HEK293 (cell line): Measurements from ENCODE around the gene IGSF10.
A peak's percentile ranks its signal among the peaks of the same experiment; 100 is the strongest.
"Not testable (repeated sequence)": the region's sequence is repeated elsewhere in the genome, so short reads cannot be mapped to it uniquely, and the experiment has no call there.

Experiments used
- CTCF ChIA-PET: fragments of 350-600 bp; formaldehyde crosslinking; extraction: SDS; loops from one replicate; lab custom pipeline; 2021; ENCODE audit warnings: antibody characterized with exemption; lab: Yijun Ruan, JAX
- POLR2A ChIA-PET: fragments of 300-600 bp; formaldehyde crosslinking; extraction: SDS; loops from one replicate; lab custom pipeline; 2020; ENCODE audit warnings: antibody characterized with exemption, inconsistent platforms; lab: Yijun Ruan, JAX
- H3K27ac ChIP-seq: fragments of 200-500 bp; sonication (Bioruptor generic); 2 replicates; pipeline ENCODE4 v1.5.1; 2014; ENCODE audit warnings: low read depth, low read length, control low read depth, inconsistent platforms; ENCODE audit errors: extremely low read depth
- H3K36me3 ChIP-seq, 2 experiments: fragments of 200-500 bp in 1 of 2; sonication (Bioruptor generic) in 1 of 2; 1 replicate in 1 of 2; 2 replicates in 1 of 2; pipeline ENCODE4 v1.5.1; 2014 to 2017; ENCODE audit warnings: inconsistent platforms in 2 of 2, low read length in 2 of 2; ENCODE audit not compliant: control insufficient read depth in 2 of 2, insufficient read depth in 1 of 2
- H3K4me1 ChIP-seq: fragments of 200-500 bp; sonication (Bioruptor generic); 2 replicates; pipeline ENCODE4 v1.5.1; 2014; ENCODE audit warnings: mild to moderate bottlenecking, low read length, inconsistent platforms; ENCODE audit not compliant: control insufficient read depth, insufficient read depth
- H3K4me3 ChIP-seq: 2 replicates; pipeline ENCODE4 v1.5.1; 2011; ENCODE audit warnings: low read depth, mild to moderate bottlenecking, control low read depth, low read length, moderate library complexity
- H3K9me3 ChIP-seq: fragments of 200-500 bp; sonication (Bioruptor generic); 2 replicates; pipeline ENCODE4 v1.5.1; 2014; ENCODE audit warnings: low read depth, low read length, inconsistent platforms; ENCODE audit not compliant: control insufficient read depth, insufficient read depth
- OSR2 ChIP-seq: fragments of 450-650 bp; formaldehyde crosslinking; IDR thresholded peaks from 2 replicates; pipeline ENCODE4 v1.5.1; 2016; ENCODE audit warnings: missing biosample characterization, missing genetic modification characterization
- OVOL3 ChIP-seq: fragments of 450-650 bp; formaldehyde crosslinking; IDR thresholded peaks from 2 replicates; pipeline ENCODE4 v1.5.1; 2016; ENCODE audit warnings: missing biosample characterization, missing genetic modification characterization
- PATZ1 ChIP-seq: fragments of 450-650 bp; formaldehyde crosslinking; IDR thresholded peaks from 2 replicates; pipeline ENCODE4 v1.5.1; 2016; ENCODE audit warnings: missing biosample characterization, missing genetic modification characterization
- PBX3 ChIP-seq: sonication (generic); formaldehyde crosslinking; IDR thresholded peaks from 2 replicates; pipeline ENCODE4 v1.8.1; 2022; ENCODE audit warnings: mild to moderate bottlenecking, moderate library complexity, missing genetic modification reagents
- SP7 ChIP-seq: fragments of 450-650 bp; formaldehyde crosslinking; IDR thresholded peaks from 2 replicates; pipeline ENCODE4 v1.5.1; 2016; ENCODE audit warnings: missing biosample characterization, missing genetic modification characterization
- TSHZ1 ChIP-seq: fragments of 450-650 bp; formaldehyde crosslinking; IDR thresholded peaks from 2 replicates; pipeline ENCODE4 v1.5.1; 2016; ENCODE audit warnings: missing biosample characterization, missing genetic modification characterization, borderline replicate concordance
- ZBTB10 ChIP-seq: fragments of 450-650 bp; formaldehyde crosslinking; IDR thresholded peaks from 2 replicates; pipeline ENCODE4 v1.5.1; 2016; ENCODE audit warnings: missing biosample characterization, missing genetic modification characterization
- ZNF114 ChIP-seq: fragments of 450-650 bp; formaldehyde crosslinking; IDR thresholded peaks from 2 replicates; pipeline ENCODE4 v1.5.0; 2017; ENCODE audit warnings: missing biosample characterization, missing genetic modification characterization
- ZNF121 ChIP-seq: fragments of 450-650 bp; formaldehyde crosslinking; IDR thresholded peaks from 2 replicates; pipeline ENCODE4 v1.5.1; 2016; ENCODE audit warnings: missing biosample characterization, missing genetic modification characterization
- ZNF311 ChIP-seq: fragments of 450-650 bp; formaldehyde crosslinking; IDR thresholded peaks from 2 replicates; pipeline ENCODE4 v1.5.1; 2017; ENCODE audit warnings: missing biosample characterization, missing genetic modification characterization, borderline replicate concordance
- ZNF416 ChIP-seq: fragments of 450-650 bp; formaldehyde crosslinking; IDR thresholded peaks from 2 replicates; pipeline ENCODE4 v1.5.1; 2016; ENCODE audit warnings: missing biosample characterization, missing genetic modification characterization
- ZNF433 ChIP-seq: fragments of 450-650 bp; formaldehyde crosslinking; IDR thresholded peaks from 2 replicates; pipeline ENCODE4 v1.5.1; 2016; ENCODE audit warnings: missing biosample characterization, missing genetic modification characterization, low read depth
- ZNF639 ChIP-seq: fragments of 450-650 bp; formaldehyde crosslinking; IDR thresholded peaks from 2 replicates; pipeline ENCODE4 v1.5.1; 2016; ENCODE audit warnings: missing biosample characterization, missing genetic modification characterization
- ZNF701 ChIP-seq: fragments of 450-650 bp; formaldehyde crosslinking; IDR thresholded peaks from 2 replicates; pipeline ENCODE4 v1.5.1; 2016; ENCODE audit warnings: missing biosample characterization, missing genetic modification characterization
- ZNF791 ChIP-seq: fragments of 450-650 bp; formaldehyde crosslinking; IDR thresholded peaks from 2 replicates; pipeline ENCODE4 v1.5.1; 2016; ENCODE audit warnings: missing biosample characterization, missing genetic modification characterization
- ZNF792 ChIP-seq: fragments of 450-650 bp; formaldehyde crosslinking; IDR thresholded peaks from 2 replicates; pipeline ENCODE4 v1.5.1; 2016; ENCODE audit warnings: missing biosample characterization, missing genetic modification characterization
- ZNF830 ChIP-seq: fragments of 450-650 bp; IDR thresholded peaks from 2 replicates; pipeline ENCODE4 v1.5.0; 2018; ENCODE audit warnings: missing biosample characterization, missing genetic modification characterization, low read depth, mild to moderate bottlenecking, moderate library complexity
- ZNF843 ChIP-seq: fragments of 450-650 bp; formaldehyde crosslinking; IDR thresholded peaks from 2 replicates; pipeline ENCODE4 v1.5.1; 2016; ENCODE audit warnings: missing biosample characterization, missing genetic modification characterization
- TF ChIP-seq, protein P1 (sequence below): fragments of 450-650 bp; formaldehyde crosslinking; IDR thresholded peaks from 2 replicates; pipeline ENCODE4 v1.5.1; 2016; ENCODE audit warnings: missing biosample characterization, missing genetic modification characterization
- TF ChIP-seq, protein P2 (sequence below): fragments of 450-650 bp; formaldehyde crosslinking; IDR thresholded peaks from 2 replicates; pipeline ENCODE4 v1.5.1; 2016; ENCODE audit warnings: missing biosample characterization, missing genetic modification characterization

Gene IGSF10

DNA sequence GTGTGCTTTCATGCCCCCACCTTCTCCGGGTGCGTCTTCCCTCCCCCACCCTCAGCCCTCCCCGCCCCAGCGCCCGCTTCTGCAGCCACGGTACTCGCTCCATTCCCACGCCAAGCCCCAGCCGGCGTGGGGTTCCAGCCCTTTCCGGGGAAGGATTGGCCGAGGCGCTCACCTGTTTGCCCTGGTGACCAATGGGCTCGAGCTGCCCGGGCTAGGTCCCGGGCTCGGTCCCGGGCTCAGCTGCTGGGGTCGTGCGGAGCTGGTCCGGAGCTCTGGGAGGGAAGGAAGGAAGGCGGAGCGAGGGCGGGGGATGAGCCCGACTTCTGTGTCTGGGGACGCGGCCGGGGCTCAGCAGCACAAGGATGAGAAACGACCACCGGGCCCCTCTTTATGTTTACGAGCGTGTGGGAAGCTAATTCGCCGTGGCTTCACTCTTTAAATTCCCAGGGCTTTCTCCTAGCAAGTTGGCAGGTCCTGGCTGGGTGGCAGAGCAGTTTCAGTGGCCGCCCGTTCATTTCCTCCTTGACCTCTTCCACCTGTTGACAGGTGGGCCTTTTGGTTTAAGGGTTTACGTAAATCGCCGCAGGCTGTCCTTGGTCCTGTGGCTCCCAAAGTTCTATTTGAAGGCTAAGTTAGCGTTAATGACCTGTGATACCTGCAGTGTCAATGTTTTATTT lies at the start of gene IGSF10 (continued):
- no peak for TF ChIP-seq TSHZ1 (tag by site-specific recombination)
- no peak for TF ChIP-seq OVOL3 (tag by site-specific recombination)
- no peak for TF ChIP-seq PBX3
- TF ChIP-seq, protein P1, sequence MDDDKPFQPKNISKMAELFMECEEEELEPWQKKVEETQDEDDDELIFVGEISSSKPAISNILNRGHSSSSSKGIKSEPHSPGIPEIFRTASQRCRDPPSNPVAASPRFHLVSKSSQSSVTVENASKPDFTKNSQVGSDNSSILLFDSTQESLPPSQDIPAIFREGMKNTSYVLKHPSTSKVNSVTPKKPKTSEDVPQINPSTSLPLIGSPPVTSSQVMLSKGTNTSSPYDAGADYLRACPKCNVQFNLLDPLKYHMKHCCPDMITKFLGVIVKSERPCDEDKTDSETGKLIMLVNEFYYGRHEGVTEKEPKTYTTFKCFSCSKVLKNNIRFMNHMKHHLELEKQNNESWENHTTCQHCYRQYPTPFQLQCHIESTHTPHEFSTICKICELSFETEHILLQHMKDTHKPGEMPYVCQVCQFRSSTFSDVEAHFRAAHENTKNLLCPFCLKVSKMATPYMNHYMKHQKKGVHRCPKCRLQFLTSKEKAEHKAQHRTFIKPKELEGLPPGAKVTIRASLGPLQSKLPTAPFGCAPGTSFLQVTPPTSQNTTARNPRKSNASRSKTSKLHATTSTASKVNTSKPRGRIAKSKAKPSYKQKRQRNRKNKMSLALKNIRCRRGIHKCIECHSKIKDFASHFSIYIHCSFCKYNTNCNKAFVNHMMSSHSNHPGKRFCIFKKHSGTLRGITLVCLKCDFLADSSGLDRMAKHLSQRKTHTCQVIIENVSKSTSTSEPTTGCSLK = no peak
- TF ChIP-seq, protein P2, sequence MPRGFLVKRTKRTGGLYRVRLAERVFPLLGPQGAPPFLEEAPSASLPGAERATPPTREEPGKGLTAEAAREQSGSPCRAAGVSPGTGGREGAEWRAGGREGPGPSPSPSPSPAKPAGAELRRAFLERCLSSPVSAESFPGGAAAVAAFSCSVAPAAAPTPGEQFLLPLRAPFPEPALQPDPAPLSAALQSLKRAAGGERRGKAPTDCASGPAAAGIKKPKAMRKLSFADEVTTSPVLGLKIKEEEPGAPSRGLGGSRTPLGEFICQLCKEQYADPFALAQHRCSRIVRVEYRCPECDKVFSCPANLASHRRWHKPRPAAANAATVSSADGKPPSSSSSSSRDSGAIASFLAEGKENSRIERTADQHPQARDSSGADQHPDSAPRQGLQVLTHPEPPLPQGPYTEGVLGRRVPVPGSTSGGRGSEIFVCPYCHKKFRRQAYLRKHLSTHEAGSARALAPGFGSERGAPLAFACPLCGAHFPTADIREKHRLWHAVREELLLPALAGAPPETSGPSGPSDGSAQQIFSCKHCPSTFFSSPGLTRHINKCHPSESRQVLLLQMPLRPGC (tag by site-specific recombination) = no peak
- TF ChIP-seq ZNF416 (tag by site-specific recombination) = no peak
- peak; percentile 95 for TF ChIP-seq ZNF121 (tag by site-specific recombination)
- no peak for TF ChIP-seq ZNF843
- TF ChIP-seq PATZ1 (tag by site-specific recombination) = peak; percentile 57
- no peak for TF ChIP-seq ZNF791 (tag by site-specific recombination)
- no peak for TF ChIP-seq ZNF701
- no peak for TF ChIP-seq ZNF433 (tag by site-specific recombination)
- TF ChIP-seq ZNF830 (tag by site-specific recombination) = no peak
- no peak for TF ChIP-seq ZNF792
- no peak for TF ChIP-seq ZNF114 (tag by site-specific recombination)
- no peak for TF ChIP-seq ZNF639
- TF ChIP-seq SP7 (tag by site-specific recombination) = no peak
- TF ChIP-seq ZNF311 (tag by site-specific recombination) = no peak
- TF ChIP-seq ZBTB10 (tag by site-specific recombination) = no peak
- TF ChIP-seq OSR2 = no peak

DNA sequence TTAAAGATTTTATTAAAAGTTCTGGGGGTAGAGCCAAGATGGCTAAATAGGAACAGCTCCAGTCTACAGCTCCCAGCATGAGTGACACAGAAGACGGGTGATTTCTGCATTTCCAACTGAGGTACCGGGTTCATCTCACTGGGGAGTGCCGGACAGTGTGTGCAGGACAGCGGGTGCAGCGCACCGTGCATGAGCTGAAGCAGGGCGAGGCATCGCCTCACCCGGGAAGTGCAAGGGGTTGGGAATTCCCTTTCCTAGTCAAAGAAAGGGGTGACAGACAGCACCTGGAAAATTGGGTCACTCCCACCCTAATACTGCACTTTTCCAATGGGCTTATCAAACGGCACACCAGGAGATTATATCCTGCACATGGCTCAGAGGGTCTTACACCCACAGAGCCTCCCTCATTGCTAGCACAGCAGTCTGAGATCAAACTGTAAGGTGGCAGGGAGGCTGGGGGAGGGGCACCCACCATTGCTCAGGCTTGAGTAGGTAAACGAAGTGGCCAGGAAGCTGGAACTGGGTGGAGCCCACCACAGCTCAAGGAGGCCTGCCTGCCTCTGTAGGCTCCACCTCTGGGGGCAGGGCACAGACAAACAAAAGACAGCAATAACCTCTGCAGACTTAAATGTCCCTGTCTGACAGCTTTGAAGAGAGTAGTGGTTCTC lies 48.7 kb upstream of the IGSF10 start:
- H3K4me3 ChIP-seq, POLR2A ChIA-PET, H3K4me1 ChIP-seq, H3K36me3 ChIP-seq, H3K27ac ChIP-seq, H3K9me3 ChIP-seq: not testable (repeated sequence)
- CTCF ChIA-PET = interaction anchor here (0.7 kb wide), 1 partner anchor 280 kb away, joined by 3 read pairs; no protein-coding TSS in a partner anchor
